Spleen (tissue), 11 donors: Measurements from ENCODE around the gene AIG1. TPM values are rescaled to one million over a fixed set of nuclear protein-coding genes. Genes with fewer than 3 reads are reported as not detected.

Experiments
- DNase-seq: peaks from one replicate; pipeline ENCODE4 v3.0.0-alpha.2; 2020
- H3K27ac ChIP-seq, 8 donors: fragments of 200-600 bp; sonication (generic) in 7 of 8; 1 replicate in 4 of 8; 2 replicates in 4 of 8; pipeline versions ENCODE4 v1.5.0 to v1.8.0; 2016 to 2021; ENCODE audit warnings: inconsistent platforms in 4 of 8, mild to moderate bottlenecking in 4 of 8, moderate library complexity in 1 of 8
- H3K27me3 ChIP-seq, 7 donors: fragments of 200-600 bp; sonication (generic) in 6 of 7; replicated peaks in 1 of 7; 1 replicate in 4 of 7; 2 replicates in 3 of 7; pipeline versions ENCODE4 v1.5.0 to v1.8.0; 2016 to 2021; ENCODE audit warnings: inconsistent platforms in 3 of 7, mild to moderate bottlenecking in 1 of 7
- H3K36me3 ChIP-seq, 6 donors: fragments of 200-600 bp; sonication (generic) in 5 of 6; 1 replicate in 4 of 6; 2 replicates in 2 of 6; pipeline versions ENCODE4 v1.5.0 to v1.8.0; 2016 to 2021; ENCODE audit warnings: inconsistent platforms in 2 of 6
- H3K4me1 ChIP-seq, 6 donors: fragments of 200-600 bp; sonication (generic) in 5 of 6; 1 replicate in 3 of 6; 2 replicates in 3 of 6; pipeline versions ENCODE4 v1.5.0 to v1.8.0; 2016 to 2021; ENCODE audit warnings: inconsistent platforms in 3 of 6
- H3K4me3 ChIP-seq, 8 donors: fragments of 200-600 bp; sonication (generic) in 7 of 8; 1 replicate in 4 of 8; 2 replicates in 4 of 8; pipeline versions ENCODE4 v1.5.0 to v1.8.0; 2016 to 2021; ENCODE audit warnings: inconsistent platforms in 4 of 8, mild to moderate bottlenecking in 4 of 8, moderate library complexity in 2 of 8
- H3K9me3 ChIP-seq, 8 donors: fragments of 200-600 bp; sonication (generic) in 7 of 8; 1 replicate in 4 of 8; 2 replicates in 4 of 8; pipeline versions ENCODE4 v1.5.0 to v1.8.0; 2016 to 2021; ENCODE audit warnings: inconsistent platforms in 4 of 8
- CTCF ChIP-seq, 11 experiments: fragments of 200-600 bp in 7 of 11; fragments of 450-650 bp in 4 of 11; sonication (generic) in 4 of 11; IDR thresholded peaks in 8 of 11; conservative IDR thresholded peaks in 3 of 11; 1 replicate in 7 of 11; 2 replicates in 4 of 11; pipeline versions ENCODE4 v1.4.0 to v1.8.0; 2016 to 2021; ENCODE audit warnings: antibody characterized with exemption in 11 of 11, inconsistent platforms in 4 of 11, mild to moderate bottlenecking in 1 of 11
- POLR2A ChIP-seq, 3 donors: fragments of 450-650 bp; IDR thresholded peaks; one replicate each; pipeline ENCODE4 v1.5.1; 2017; ENCODE audit warnings: antibody characterized with exemption in 3 of 3, mild to moderate bottlenecking in 1 of 3
- POLR2AphosphoS5 ChIP-seq, 3 donors: sonication (generic); formaldehyde crosslinking; IDR thresholded peaks; one replicate each; pipeline ENCODE4 v1.5.1; 2017; ENCODE audit warnings: antibody characterized with exemption in 3 of 3
- whole genome bisulfite sequencing, 5 donors: extraction: QIAGEN DNeasy Blood & Tissue Kit in 3 of 5; methylation state at CpG; one replicate each; pipeline versions ENCODE4 v1.1.5 to v1.1.7; 2013 to 2018; 5-methylcytosine and 5-hydroxymethylcytosine counted together
- intact Hi-C: fragments of 100-400 bp; cut with DNase I; formaldehyde crosslinking; loops from one replicate; pipeline ENCODE4 v1.15.0; 2023; ENCODE audit warnings: low total_unique reads
- polyA plus RNA-seq, 3 donors: library from polyadenylated mRNA; stranded (reverse); fragments of 200-250 nt; gene quantifications; one replicate each; pipeline ENCODE4 v1.2.1, GENCODE V29; 2013
- total RNA-seq, 7 donors: library from RNA; depleted of rRNA in 3 of 7; stranded (reverse); fragments of >200 nt in 3 of 7; fragmentation: NEBNext Ultra II Directional in 4 of 7; extraction: Animal tissue kit (Norgen Biotek cat#: 25700) in 4 of 7; gene quantifications; one replicate each; pipeline versions ENCODE4 v1.1.0 to v1.2.1, GENCODE V29; 2016 to 2021
- donor health status: healthy with polysubstance abuse.
- donor health status: DM: no; HTN: no; CAD: no; lungs with moderate emphysema.
- donor health status: DM: no; HTN: no; CAD: no.
- donor health status: Bipolar disorder and iron deficiency.
- donor health status: healthy.
- donor health status: DM: no; HTN: no; CAD: no.
- donor health status: DM: yes; HTN: yes; CAD: no.

Gene AIG1
- total and polyA plus RNA-seq, 10 donors: 14.3 to 38.0 (median 27.9) TPM

- intact Hi-C loops: no loop called here
- TF ChIP-seq POLR2AphosphoS5 (IDR thresholded peaks at IDR 0.05) (no peak), POLR2A (IDR thresholded peaks at IDR 0.05) (no peak), CTCF (IDR thresholded peaks at IDR 0.05 in 8 of 11, conservative IDR thresholded peaks at IDR 0.05 in 3 of 11) (no peak)
- no peaks in the 10 kb centered on the region for H3K27me3 ChIP-seq
- no peak overlapping the region for H3K4me3 ChIP-seq
- no peaks in the 10 kb centered on the region for H3K9me3 ChIP-seq
- DNase-seq: no peak
- H3K4me1 ChIP-seq: peaks cover 0 to 4% (median 0%) of the 10 kb centered on the region in 6 donors
- H3K36me3 ChIP-seq: peaks cover 0 to 53% (median 1%) of the 10 kb centered on the region in 6 donors
- H3K27ac ChIP-seq: no peak overlapping the region
These were observed 123.0 kb downstream of the AIG1 start for GRCh38 chr6:143183666-143184065.

GRCh38 chr6:143185288-143185687 is 124.6 kb downstream of the AIG1 start:
- intact Hi-C loops: no loop called here
- Histone ChIP-seq H3K27ac (no peak overlapping the region), H3K4me3 (no peak overlapping the region), H3K36me3 (peaks cover 0 to 47% (median 1%) of the 10 kb centered on the region in 6 donors), H3K9me3 (no peaks in the 10 kb centered on the region), H3K27me3 (no peaks in the 10 kb centered on the region), H3K4me1 (peaks cover 0 to 4% (median 0%) of the 10 kb centered on the region in 6 donors)
- WGBS, 5 donors: 93 to 100% (median 95%) methylated on average over 2 of the region's 2 CpGs
- TF ChIP-seq POLR2A (IDR thresholded peaks at IDR 0.05) (no peak), POLR2AphosphoS5 (IDR thresholded peaks at IDR 0.05) (no peak), CTCF (IDR thresholded peaks at IDR 0.05 in 8 of 11, conservative IDR thresholded peaks at IDR 0.05 in 3 of 11) (no peak)
- no peak for DNase-seq

GRCh38 chr6:143187238-143187923 is 126.7 kb downstream of the AIG1 start:
- Histone ChIP-seq H3K36me3 (peaks cover 0 to 52% (median 1%) of the 10 kb centered on the region in 6 donors), H3K27me3 (no peaks in the 10 kb centered on the region), H3K9me3 (no peaks in the 10 kb centered on the region), H3K27ac (no peak overlapping the region), H3K4me3 (no peak overlapping the region), H3K4me1 (peaks cover 0 to 4% (median 0%) of the 10 kb centered on the region in 6 donors)
- no peak for TF ChIP-seq POLR2A (IDR thresholded peaks at IDR 0.05)
- TF ChIP-seq CTCF (IDR thresholded peaks at IDR 0.05 in 8 of 11, conservative IDR thresholded peaks at IDR 0.05 in 3 of 11): no peak
- TF ChIP-seq POLR2AphosphoS5 (IDR thresholded peaks at IDR 0.05): no peak
- WGBS, 5 donors: 84 to 95% (median 88%) methylated on average over 8 of the region's 8 CpGs
- DNase-seq: no peak
- intact Hi-C loops: no loop called here

- WGBS, 5 donors: 90 to 100% (median 97%) methylated on average over 2 of the region's 2 CpGs
- intact Hi-C loops: no loop called here
- H3K4me3 ChIP-seq: no peak overlapping the region
- H3K27ac ChIP-seq: no peak overlapping the region
- H3K4me1 ChIP-seq: peaks cover 0 to 4% (median 0%) of the 10 kb centered on the region in 6 donors
- DNase-seq: no peak
- TF ChIP-seq POLR2A (IDR thresholded peaks at IDR 0.05): no peak
- no peak for TF ChIP-seq POLR2AphosphoS5 (IDR thresholded peaks at IDR 0.05)
- no peak for TF ChIP-seq CTCF (IDR thresholded peaks at IDR 0.05 in 8 of 11, conservative IDR thresholded peaks at IDR 0.05 in 3 of 11)
- no peaks in the 10 kb centered on the region for H3K9me3 ChIP-seq
- H3K36me3 ChIP-seq: peaks cover 0 to 51% (median 1%) of the 10 kb centered on the region in 6 donors
- H3K27me3 ChIP-seq: no peaks in the 10 kb centered on the region
These were observed 127.6 kb downstream of the AIG1 start for GRCh38 chr6:143188292-143188691.
